ENCODE results near the gene FMO2. TPM values are rescaled to one million over a fixed set of nuclear protein-coding genes. Genes with fewer than 3 reads are reported as not detected.

FMO2 gene
- total RNA-seq: 100 to 1,000 TPM; 292 to 375 TPM

GRCh38 chr1:171185091-171185490, at the start of gene FMO2:
TSS of gene FMO2 (plus strand) at chr1:171185300. CDS start at chr1:171185714, 414 bp downstream.
- DNase-seq (ENCODE audit: low spot score) (no peak), ATAC-seq (ENCODE audit: insufficient number of reproducible peaks, low FRiP score, low read depth) (peak; percentile 56)
- Histone ChIP-seq H3K4me1 (ENCODE audit: control insufficient read depth in 1 of 2, low read depth in 2 of 2) (peaks cover 10 to 40% of the 10 kb centered on the region in 2 donors), H3K27me3 (replicated peaks; ENCODE audit: insufficient read depth) (no peaks in the 10 kb centered on the region), H3K9me3 (no peaks in the 10 kb centered on the region), H3K36me3 (no peaks in the 10 kb centered on the region), H3K27ac (peak within 1 kb of the TSS; percentile 77 to 78), H3K4me3 (peak within 1 kb of the TSS; percentile 78)
- TF ChIP-seq, protein P1, sequence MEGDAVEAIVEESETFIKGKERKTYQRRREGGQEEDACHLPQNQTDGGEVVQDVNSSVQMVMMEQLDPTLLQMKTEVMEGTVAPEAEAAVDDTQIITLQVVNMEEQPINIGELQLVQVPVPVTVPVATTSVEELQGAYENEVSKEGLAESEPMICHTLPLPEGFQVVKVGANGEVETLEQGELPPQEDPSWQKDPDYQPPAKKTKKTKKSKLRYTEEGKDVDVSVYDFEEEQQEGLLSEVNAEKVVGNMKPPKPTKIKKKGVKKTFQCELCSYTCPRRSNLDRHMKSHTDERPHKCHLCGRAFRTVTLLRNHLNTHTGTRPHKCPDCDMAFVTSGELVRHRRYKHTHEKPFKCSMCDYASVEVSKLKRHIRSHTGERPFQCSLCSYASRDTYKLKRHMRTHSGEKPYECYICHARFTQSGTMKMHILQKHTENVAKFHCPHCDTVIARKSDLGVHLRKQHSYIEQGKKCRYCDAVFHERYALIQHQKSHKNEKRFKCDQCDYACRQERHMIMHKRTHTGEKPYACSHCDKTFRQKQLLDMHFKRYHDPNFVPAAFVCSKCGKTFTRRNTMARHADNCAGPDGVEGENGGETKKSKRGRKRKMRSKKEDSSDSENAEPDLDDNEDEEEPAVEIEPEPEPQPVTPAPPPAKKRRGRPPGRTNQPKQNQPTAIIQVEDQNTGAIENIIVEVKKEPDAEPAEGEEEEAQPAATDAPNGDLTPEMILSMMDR (IDR thresholded peaks at IDR 0.05): no peak

DNA sequence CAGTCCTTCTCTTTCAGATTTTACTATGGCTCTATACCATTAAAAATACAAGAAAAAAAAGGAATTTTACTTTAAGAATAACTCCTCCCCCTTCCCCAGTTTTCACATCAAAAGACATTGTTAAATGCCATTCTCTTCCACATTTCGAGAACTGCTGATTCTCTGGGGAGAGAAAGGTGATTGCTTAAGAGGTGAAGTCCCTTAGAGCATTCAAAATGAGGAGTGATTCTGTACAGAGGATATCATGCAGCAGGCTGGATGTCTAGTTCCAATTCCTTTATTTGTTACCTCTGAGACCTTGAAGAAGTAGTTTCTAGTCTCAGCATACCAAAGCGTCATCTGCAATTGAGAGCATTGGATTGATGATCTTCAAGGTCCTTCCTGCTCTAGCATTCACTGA, 47.5 kb upstream of the FMO2 start:
- Histone ChIP-seq H3K27me3 (replicated peaks; ENCODE audit: insufficient read depth) (no peaks in the 10 kb centered on the region), H3K4me3 (no peak overlapping the region), H3K9me3 (no peaks in the 10 kb centered on the region), H3K36me3 (no peaks in the 10 kb centered on the region), H3K27ac (peak overlapping the region; percentile 48 to 95), H3K4me1 (ENCODE audit: control insufficient read depth in 1 of 2, low read depth in 2 of 2) (peaks cover 29 to 79% of the 10 kb centered on the region in 2 donors)
- TF ChIP-seq, protein P1 (IDR thresholded peaks at IDR 0.05): no peak
- ATAC-seq (ENCODE audit: insufficient number of reproducible peaks, low FRiP score, low read depth) (no peak), DNase-seq (ENCODE audit: low spot score) (no peak)

DNA sequence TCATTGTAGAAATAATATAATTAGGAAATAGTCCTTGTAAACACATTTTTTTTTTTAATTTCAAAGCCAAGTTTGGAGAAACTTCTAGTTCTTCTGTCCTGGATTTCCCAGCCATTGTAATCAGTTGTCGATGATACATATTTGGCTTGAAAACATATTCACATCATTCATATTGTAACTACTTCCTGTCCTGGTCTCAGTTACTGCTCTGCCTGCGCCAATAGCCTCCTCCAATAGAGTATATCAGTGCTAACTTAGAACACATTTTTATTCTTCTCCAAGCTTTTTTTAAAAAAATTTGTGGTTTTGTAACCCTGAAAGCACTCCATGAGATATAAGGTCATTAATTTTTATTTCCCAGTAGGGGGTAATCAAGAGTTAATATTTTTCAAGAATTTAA, 46.1 kb upstream of the FMO2 start:
- Histone ChIP-seq H3K27me3 (replicated peaks; ENCODE audit: insufficient read depth) (no peaks in the 10 kb centered on the region), H3K36me3 (no peaks in the 10 kb centered on the region), H3K27ac (peak overlapping the region in 1 of 2 donors; percentile 95), H3K9me3 (no peaks in the 10 kb centered on the region), H3K4me1 (ENCODE audit: control insufficient read depth in 1 of 2, low read depth in 2 of 2) (peaks cover 35 to 88% of the 10 kb centered on the region in 2 donors), H3K4me3 (no peak overlapping the region)
- TF ChIP-seq, protein P1 (IDR thresholded peaks at IDR 0.05): no peak
- ATAC-seq (ENCODE audit: insufficient number of reproducible peaks, low FRiP score, low read depth) (no peak), DNase-seq (ENCODE audit: low spot score) (no peak)

DNA sequence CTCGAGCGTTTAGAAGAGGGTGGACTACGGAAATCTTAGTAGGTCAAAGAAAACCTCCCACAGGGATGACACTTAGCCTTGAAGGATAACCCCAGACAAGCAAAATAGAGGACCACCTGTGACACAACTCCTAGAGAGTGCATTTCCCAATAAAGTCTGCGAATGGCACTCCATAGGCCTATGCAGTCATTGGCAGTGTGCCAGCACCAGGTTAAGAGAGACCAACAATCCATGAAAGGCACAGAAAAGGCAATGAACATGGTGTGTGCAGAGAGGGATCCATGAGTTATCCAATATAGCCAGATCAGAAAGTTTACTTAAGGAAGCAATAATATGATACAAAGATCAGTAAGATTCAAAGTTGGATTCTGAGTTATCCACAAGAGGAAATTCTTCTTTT, 45.2 kb upstream of the FMO2 start:
- Histone ChIP-seq H3K36me3 (no peaks in the 10 kb centered on the region), H3K9me3 (no peaks in the 10 kb centered on the region), H3K27me3 (replicated peaks; ENCODE audit: insufficient read depth) (no peaks in the 10 kb centered on the region), H3K4me3 (no peak overlapping the region), H3K4me1 (ENCODE audit: control insufficient read depth in 1 of 2, low read depth in 2 of 2) (peaks cover 34 to 83% of the 10 kb centered on the region in 2 donors), H3K27ac (peak overlapping the region; percentile 88 to 95)
- ATAC-seq (ENCODE audit: insufficient number of reproducible peaks, low FRiP score, low read depth) (no peak), DNase-seq (ENCODE audit: low spot score) (no peak)
- TF ChIP-seq, protein P1 (IDR thresholded peaks at IDR 0.05): no peak

- Histone ChIP-seq H3K27me3 (replicated peaks; ENCODE audit: insufficient read depth) (no peaks in the 10 kb centered on the region), H3K27ac (peak overlapping the region; percentile 88 to 95), H3K36me3 (no peaks in the 10 kb centered on the region), H3K4me3 (no peak overlapping the region), H3K4me1 (ENCODE audit: control insufficient read depth in 1 of 2, low read depth in 2 of 2) (peaks cover 31 to 78% of the 10 kb centered on the region in 2 donors), H3K9me3 (no peaks in the 10 kb centered on the region)
- DNase-seq (ENCODE audit: low spot score) (no peak), ATAC-seq (ENCODE audit: insufficient number of reproducible peaks, low FRiP score, low read depth) (no peak)
- TF ChIP-seq, protein P1 (IDR thresholded peaks at IDR 0.05): no peak
Measured at GRCh38 chr1:171140401-171140800, 44.7 kb upstream of the FMO2 start.

All from thoracic aorta (tissue), 2 donors.